Nephron (organoid): ENCODE data around the gene AREL1.

Experiments used
- H3K27ac Mint-ChIP-seq, 3 experiments: 2 replicates each; pipeline ENCODE4 v1.8.0; 2020; ENCODE audit warnings: mixed read lengths in 3 of 3, mild to moderate bottlenecking in 2 of 3, moderate library complexity in 1 of 3
- H3K27me3 Mint-ChIP-seq: 2 replicates; pipeline ENCODE4 v1.8.0; 2021; ENCODE audit warnings: low read depth, mild to moderate bottlenecking, moderate library complexity, mixed read lengths
- H3K36me3 Mint-ChIP-seq: 2 replicates; pipeline ENCODE4 v1.8.0; 2020; ENCODE audit warnings: low read depth, mixed read lengths
- H3K4me1 Mint-ChIP-seq: 2 replicates; pipeline ENCODE4 v1.8.0; 2020; ENCODE audit warnings: mixed read lengths
- H3K4me3 Mint-ChIP-seq, 3 experiments: 2 replicates each; pipeline ENCODE4 v1.8.0; 2020; ENCODE audit warnings: mild to moderate bottlenecking in 3 of 3, mixed read lengths in 3 of 3, moderate library complexity in 2 of 3
- H3K9me3 Mint-ChIP-seq: 2 replicates; pipeline ENCODE4 v1.8.0; 2020; ENCODE audit warnings: mixed read lengths
- CTCF ChIP-seq, 3 experiments: fragments of 200-600 bp; sonication (generic); IDR thresholded peaks; one replicate each; pipeline ENCODE4 v1.5.0; 2021; ENCODE audit warnings: antibody characterized with exemption in 3 of 3; ENCODE audit not compliant: unreplicated experiment in 3 of 3

The AREL1 gene

GRCh38 chr14:74637178-74637550 lies 75.7 kb downstream of the AREL1 start:
- Mint-ChIP-seq H3K27ac (peak overlapping the region; percentile 81 to 89 (median 85)), H3K27me3 (peaks cover 8% of the 10 kb centered on the region), H3K4me3 (peak overlapping the region in 1 of 3 experiments; percentile 8), H3K36me3 (no peaks in the 10 kb centered on the region), H3K4me1 (peaks cover 77% of the 10 kb centered on the region), H3K9me3 (no peaks in the 10 kb centered on the region)
- TF ChIP-seq CTCF (IDR thresholded peaks at IDR 0.05; ENCODE audit: unreplicated experiment in 3 of 3), result no peak

GRCh38 chr14:74636424-74637177 lies 76.3 kb downstream of the AREL1 start:
- TF ChIP-seq CTCF (IDR thresholded peaks at IDR 0.05; ENCODE audit: unreplicated experiment in 3 of 3), result no peak
- Mint-ChIP-seq H3K4me1 (peaks cover 74% of the 10 kb centered on the region), H3K27ac (peak overlapping the region; percentile 81 to 89 (median 85)), H3K36me3 (no peaks in the 10 kb centered on the region), H3K4me3 (peak overlapping the region in 1 of 3 experiments; percentile 8), H3K9me3 (no peaks in the 10 kb centered on the region), H3K27me3 (peaks cover 9% of the 10 kb centered on the region)

GRCh38 chr14:74635847-74636246 lies 77.0 kb downstream of the AREL1 start:
- H3K4me3 Mint-ChIP-seq, result peak overlapping the region in 1 of 3 experiments; percentile 51
- peaks cover 9% of the 10 kb centered on the region for H3K27me3 Mint-ChIP-seq
- TF ChIP-seq CTCF (IDR thresholded peaks at IDR 0.05; ENCODE audit: unreplicated experiment in 3 of 3), result no peak
- peaks cover 78% of the 10 kb centered on the region for H3K4me1 Mint-ChIP-seq
- no peaks in the 10 kb centered on the region for H3K9me3 Mint-ChIP-seq
- no peaks in the 10 kb centered on the region for H3K36me3 Mint-ChIP-seq
- peak overlapping the region; percentile 11 to 89 (median 85) for H3K27ac Mint-ChIP-seq

GRCh38 chr14:74634964-74635363 lies 77.9 kb downstream of the AREL1 start:
- no peak for TF ChIP-seq CTCF (IDR thresholded peaks at IDR 0.05; ENCODE audit: unreplicated experiment in 3 of 3)
- Mint-ChIP-seq H3K36me3 (no peaks in the 10 kb centered on the region), H3K4me3 (peak overlapping the region in 1 of 3 experiments; percentile 41), H3K27ac (peak overlapping the region; percentile 40 to 86 (median 81)), H3K4me1 (peaks cover 77% of the 10 kb centered on the region), H3K27me3 (peaks cover 9% of the 10 kb centered on the region), H3K9me3 (no peaks in the 10 kb centered on the region)

- Mint-ChIP-seq H3K4me3 (peak overlapping the region in 1 of 3 experiments; percentile 20), H3K36me3 (no peaks in the 10 kb centered on the region), H3K27ac (peak overlapping the region; percentile 40 to 86 (median 81)), H3K4me1 (peaks cover 79% of the 10 kb centered on the region), H3K9me3 (no peaks in the 10 kb centered on the region), H3K27me3 (peaks cover 9% of the 10 kb centered on the region)
- no peak for TF ChIP-seq CTCF (IDR thresholded peaks at IDR 0.05; ENCODE audit: unreplicated experiment in 3 of 3)
Measured at GRCh38 chr14:74634481-74634880, 78.4 kb downstream of the AREL1 start.
